ENCODE measurements around the gene SLC30A5. TPM values are rescaled to one million over a fixed set of nuclear protein-coding genes. Genes with fewer than 3 reads are reported as not detected.

Gene SLC30A5
- total and polyA plus RNA-seq, 12 donors: 31.5 to 76.8 (median 38.9) TPM

GRCh38 chr5:69152731-69153130 lies 58.9 kb downstream of the SLC30A5 start:
- no peak overlapping the region for H3K27ac ChIP-seq
- no peak for TF ChIP-seq POLR2A (IDR thresholded peaks at IDR 0.05)
- TF ChIP-seq, protein P1, sequence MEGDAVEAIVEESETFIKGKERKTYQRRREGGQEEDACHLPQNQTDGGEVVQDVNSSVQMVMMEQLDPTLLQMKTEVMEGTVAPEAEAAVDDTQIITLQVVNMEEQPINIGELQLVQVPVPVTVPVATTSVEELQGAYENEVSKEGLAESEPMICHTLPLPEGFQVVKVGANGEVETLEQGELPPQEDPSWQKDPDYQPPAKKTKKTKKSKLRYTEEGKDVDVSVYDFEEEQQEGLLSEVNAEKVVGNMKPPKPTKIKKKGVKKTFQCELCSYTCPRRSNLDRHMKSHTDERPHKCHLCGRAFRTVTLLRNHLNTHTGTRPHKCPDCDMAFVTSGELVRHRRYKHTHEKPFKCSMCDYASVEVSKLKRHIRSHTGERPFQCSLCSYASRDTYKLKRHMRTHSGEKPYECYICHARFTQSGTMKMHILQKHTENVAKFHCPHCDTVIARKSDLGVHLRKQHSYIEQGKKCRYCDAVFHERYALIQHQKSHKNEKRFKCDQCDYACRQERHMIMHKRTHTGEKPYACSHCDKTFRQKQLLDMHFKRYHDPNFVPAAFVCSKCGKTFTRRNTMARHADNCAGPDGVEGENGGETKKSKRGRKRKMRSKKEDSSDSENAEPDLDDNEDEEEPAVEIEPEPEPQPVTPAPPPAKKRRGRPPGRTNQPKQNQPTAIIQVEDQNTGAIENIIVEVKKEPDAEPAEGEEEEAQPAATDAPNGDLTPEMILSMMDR (IDR thresholded peaks at IDR 0.05): no peak
- H3K4me1 ChIP-seq (replicated peaks in 1 of 2): no peaks in the 10 kb centered on the region
- H3K4me3 ChIP-seq: no peak overlapping the region
- no peaks in the 10 kb centered on the region for H3K9me3 ChIP-seq (replicated peaks in 1 of 3)
- WGBS, 4 donors: 69 to 83% (median 78%) methylated on average over 3 of the region's 3 CpGs
- no peak for DNase-seq
- intact Hi-C loops (cut with DNase I): no loop called here
- H3K27me3 ChIP-seq: no peaks in the 10 kb centered on the region
- H3K36me3 ChIP-seq (replicated peaks in 1 of 2): no peaks in the 10 kb centered on the region

DNA sequence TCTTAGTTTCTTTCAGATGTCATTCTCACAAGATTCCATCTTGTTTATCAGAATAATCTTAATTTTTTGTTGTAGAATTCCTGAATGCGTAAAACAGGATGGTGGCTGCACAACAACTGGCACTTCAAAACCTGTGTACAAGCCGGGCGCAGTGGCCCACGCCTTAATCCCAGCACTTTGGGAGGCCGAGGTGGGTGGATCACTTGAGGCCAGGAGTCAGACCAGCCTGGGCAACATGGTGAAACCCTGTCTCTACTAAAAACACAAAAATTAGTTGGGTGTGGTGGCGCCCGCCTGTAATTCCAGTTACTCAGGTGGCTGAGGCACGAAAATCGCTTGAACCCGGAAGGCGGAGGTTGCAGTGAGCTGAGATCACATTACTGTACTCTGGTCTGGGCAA lies 62.6 kb downstream of the SLC30A5 start:
- WGBS, 4 donors: 94 to 98% (median 96%) methylated on average over 11 of the region's 11 CpGs
- Histone ChIP-seq H3K4me1 (replicated peaks in 1 of 2) (no peaks in the 10 kb centered on the region), H3K4me3 (no peak overlapping the region), H3K27me3 (no peaks in the 10 kb centered on the region), H3K9me3 (replicated peaks in 1 of 3) (no peaks in the 10 kb centered on the region), H3K36me3 (replicated peaks in 1 of 2) (no peaks in the 10 kb centered on the region), H3K27ac (no peak overlapping the region)
- no peak for TF ChIP-seq POLR2A (IDR thresholded peaks at IDR 0.05)
- TF ChIP-seq, protein P1 (IDR thresholded peaks at IDR 0.05): no peak
- no peak for DNase-seq
- intact Hi-C loops (cut with DNase I): no loop called here

GRCh38 chr5:69158039-69158438 lies 64.2 kb downstream of the SLC30A5 start:
- Histone ChIP-seq H3K27me3 (no peaks in the 10 kb centered on the region), H3K9me3 (replicated peaks in 1 of 3) (no peaks in the 10 kb centered on the region), H3K27ac (no peak overlapping the region), H3K4me3 (no peak overlapping the region), H3K4me1 (replicated peaks in 1 of 2) (no peaks in the 10 kb centered on the region), H3K36me3 (replicated peaks in 1 of 2) (no peaks in the 10 kb centered on the region)
- no peak for TF ChIP-seq POLR2A (IDR thresholded peaks at IDR 0.05)
- TF ChIP-seq, protein P1 (IDR thresholded peaks at IDR 0.05): no peak
- intact Hi-C loops (cut with DNase I): no loop called here
- no peak for DNase-seq
- 93 to 99% (median 95%) methylated on average over 3 of the region's 3 CpGs for WGBS, 4 donors

DNA sequence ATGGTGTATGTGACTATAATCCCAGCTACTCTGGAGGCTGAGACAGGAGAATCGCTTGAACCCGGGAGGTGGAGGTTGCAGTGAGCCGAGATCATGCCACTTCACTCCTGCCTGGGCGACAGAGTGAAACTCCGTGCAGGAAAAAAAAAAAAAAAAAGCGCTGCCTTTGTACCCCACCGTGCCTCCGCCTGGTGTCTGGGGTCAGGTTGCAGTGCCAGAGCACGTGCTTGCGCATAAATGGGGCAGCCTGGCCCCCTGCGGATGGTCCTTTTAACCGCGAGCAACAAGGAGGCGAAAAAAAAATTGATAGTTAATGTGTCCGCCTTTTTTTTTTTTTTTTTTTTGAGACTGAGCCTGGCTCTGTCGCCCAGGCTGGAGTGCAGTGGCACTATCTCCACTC lies 66.8 kb downstream of the SLC30A5 start:
- Histone ChIP-seq H3K4me1 (replicated peaks in 1 of 2) (no peaks in the 10 kb centered on the region), H3K9me3 (replicated peaks in 1 of 3) (no peaks in the 10 kb centered on the region), H3K27me3 (no peaks in the 10 kb centered on the region), H3K36me3 (replicated peaks in 1 of 2) (no peaks in the 10 kb centered on the region), H3K4me3 (no peak overlapping the region), H3K27ac (no peak overlapping the region)
- 90 to 95% (median 94%) methylated on average over 15 to 16 of the region's 16 CpGs for WGBS, 4 donors
- no peak for DNase-seq
- TF ChIP-seq, protein P1 (IDR thresholded peaks at IDR 0.05): no peak
- intact Hi-C loops (cut with DNase I): no loop called here

Data from adrenal gland (tissue), 12 donors.